Measurements from ENCODE around the gene SOCS3.

DNA sequence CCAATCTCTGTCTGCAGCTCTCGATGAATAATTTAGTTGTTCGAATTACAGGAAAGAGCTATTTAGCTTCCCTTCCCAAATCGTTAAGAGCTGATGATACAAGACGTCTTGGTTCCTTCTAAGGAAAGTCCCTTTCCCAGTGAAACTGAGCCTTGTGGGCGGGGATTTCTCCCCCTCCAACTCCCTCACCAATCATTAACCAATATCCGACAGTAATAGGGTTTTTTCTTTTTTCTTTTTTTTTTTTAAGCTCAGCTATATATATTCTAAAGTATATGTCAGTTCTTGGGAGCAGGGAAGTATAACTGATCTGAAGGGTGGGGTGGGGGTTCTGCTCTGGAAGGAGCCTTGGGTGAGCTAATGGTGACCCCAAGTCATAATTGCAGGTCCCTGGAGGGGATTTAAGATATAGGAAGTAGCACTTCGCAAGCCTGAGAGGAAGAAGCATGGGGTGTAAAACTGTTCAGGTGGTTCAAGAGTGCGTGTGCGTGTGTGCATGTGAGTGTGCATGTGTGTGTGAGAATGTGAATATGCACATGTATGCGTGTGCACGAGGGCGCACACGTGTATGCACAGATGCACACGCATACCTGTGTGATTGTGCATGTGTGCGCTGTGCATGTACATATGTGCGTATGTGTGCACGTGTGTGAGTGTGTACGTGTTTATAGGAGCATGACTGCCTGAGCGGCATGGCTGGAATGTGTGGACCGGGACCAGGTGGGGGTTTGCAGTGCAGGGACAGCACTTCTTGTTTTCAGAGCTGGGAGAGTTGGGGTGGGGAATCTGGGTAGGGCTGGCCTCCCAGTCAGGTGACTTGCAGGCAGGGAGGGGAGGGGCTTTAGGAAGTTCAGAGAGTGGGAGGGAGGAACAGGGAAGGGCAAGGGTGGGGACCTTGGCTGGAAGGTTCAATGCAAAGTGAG lies 42.7 kb downstream of the SOCS3 start:
- TF ChIP-seq, protein P1, sequence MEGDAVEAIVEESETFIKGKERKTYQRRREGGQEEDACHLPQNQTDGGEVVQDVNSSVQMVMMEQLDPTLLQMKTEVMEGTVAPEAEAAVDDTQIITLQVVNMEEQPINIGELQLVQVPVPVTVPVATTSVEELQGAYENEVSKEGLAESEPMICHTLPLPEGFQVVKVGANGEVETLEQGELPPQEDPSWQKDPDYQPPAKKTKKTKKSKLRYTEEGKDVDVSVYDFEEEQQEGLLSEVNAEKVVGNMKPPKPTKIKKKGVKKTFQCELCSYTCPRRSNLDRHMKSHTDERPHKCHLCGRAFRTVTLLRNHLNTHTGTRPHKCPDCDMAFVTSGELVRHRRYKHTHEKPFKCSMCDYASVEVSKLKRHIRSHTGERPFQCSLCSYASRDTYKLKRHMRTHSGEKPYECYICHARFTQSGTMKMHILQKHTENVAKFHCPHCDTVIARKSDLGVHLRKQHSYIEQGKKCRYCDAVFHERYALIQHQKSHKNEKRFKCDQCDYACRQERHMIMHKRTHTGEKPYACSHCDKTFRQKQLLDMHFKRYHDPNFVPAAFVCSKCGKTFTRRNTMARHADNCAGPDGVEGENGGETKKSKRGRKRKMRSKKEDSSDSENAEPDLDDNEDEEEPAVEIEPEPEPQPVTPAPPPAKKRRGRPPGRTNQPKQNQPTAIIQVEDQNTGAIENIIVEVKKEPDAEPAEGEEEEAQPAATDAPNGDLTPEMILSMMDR (IDR thresholded peaks at IDR 0.05; ENCODE audit: low read depth, low read length, poor library complexity, severe bottlenecking) = no peak
- no peak for TF ChIP-seq EZH2phosphoT487 (IDR thresholded peaks at IDR 0.05; ENCODE audit: borderline replicate concordance, low read length)

Measured in DOHH2 (cell line).